AG08396 (cell line): ENCODE data around the gene USP13.
"Not testable (repeated sequence)": the region's sequence is repeated elsewhere in the genome, so short reads cannot be mapped to it uniquely, and the experiment has no call there.

ENCODE experiments used
- DNase-seq: peaks from one replicate; pipeline ENCODE4 v3.0.0; 2012; ENCODE audit warnings: low spot score, mixed read lengths

The USP13 gene

DNA sequence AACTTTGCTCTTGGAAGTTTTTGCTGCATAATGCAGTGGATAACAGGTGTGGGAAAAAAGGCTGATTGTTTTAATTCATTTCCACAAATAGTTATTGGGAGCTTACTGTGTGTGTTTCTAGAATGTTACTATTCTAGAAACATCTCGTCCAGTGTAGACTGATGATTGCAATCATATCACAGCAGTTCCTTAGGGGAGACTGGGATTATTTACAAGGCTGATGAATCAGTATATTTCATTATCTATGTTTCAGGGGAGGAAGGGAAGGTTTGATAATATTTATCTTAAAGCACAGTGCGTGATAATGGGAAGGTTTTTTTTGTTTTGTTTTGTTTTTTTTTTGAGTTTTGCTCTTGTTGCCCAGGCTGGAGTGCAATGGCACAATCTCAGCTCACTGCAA is 2.4 kb downstream of the USP13 start:
- DNase-seq, result no peak

DNA sequence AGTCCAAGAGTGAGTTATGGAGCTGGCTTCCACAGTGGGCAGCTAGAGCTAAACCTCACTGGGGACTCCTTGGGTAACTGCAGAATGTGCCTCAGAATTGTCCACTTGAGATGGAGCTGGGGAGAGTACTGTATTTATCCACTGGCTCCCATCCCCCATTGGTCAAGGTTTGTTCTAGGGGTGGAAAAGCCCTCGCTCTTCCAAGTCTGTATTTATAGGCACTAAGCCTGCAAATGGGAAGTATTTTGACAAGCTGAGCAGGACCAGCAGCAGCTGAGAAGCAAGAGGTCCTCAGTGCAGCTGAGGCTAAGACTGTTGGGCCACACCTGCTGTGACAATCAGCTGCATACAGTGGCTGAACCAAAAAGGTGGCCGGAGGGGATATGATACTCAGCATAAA is 5.8 kb downstream of the USP13 start:
- no peak for DNase-seq

DNA sequence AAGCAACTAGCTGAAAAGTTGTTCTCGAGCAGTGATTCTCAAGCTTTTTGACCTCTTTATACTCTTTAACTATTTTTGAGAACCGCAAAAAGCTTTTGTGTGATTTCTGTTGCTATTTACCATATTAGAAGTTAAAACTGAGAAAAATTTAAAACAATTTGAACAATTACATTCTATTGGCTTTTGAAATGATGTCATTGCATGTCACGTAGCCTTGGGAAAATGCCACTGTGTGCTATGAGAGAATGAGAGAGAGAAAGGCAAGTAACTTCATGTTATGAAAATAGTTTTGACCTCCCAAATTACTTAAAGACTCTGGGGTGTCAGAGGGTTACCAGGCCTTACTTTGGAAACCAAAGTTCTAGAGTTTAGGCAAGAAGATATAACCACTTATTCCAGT is 8.0 kb downstream of the USP13 start:
- no peak for DNase-seq

DNA sequence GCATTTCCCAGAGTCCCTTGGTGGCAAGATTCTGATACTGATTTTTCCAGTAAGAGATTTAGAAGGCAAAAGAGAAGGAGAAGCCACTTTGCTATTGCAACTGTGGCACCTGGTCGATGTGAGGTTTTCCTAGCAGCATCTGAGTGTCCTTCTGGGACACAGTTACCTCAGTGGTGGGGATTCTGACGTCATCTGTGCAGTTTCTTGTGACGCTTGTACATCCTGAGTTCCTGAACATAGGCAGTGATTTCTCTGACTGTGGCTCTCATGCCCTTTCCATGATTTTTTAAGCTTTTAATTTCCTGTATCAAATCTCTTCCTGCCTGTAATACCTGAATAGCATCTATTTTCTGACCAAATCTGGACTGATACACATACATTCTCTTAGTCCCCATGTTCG is 8.9 kb downstream of the USP13 start:
- DNase-seq, result no peak

DNA sequence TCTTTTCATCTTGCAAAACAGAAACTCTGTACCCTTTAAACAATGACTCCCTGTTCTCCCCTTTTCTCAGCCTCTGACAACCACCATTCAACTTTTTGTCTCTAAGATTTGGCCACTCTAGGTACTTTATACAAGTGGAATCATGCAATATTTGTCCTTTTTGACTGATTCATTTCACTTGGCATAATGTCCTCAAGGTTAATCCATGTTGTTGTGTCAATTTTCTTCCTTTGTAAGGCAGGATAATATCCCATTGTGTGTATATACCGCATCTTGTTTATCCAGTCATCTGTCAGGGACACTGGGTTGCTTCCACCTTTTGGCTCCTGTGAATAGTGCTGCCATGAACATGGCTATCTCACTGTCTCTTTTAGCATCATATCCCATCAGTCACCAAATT is 10.3 kb downstream of the USP13 start:
- DNase-seq, result no peak

DNA sequence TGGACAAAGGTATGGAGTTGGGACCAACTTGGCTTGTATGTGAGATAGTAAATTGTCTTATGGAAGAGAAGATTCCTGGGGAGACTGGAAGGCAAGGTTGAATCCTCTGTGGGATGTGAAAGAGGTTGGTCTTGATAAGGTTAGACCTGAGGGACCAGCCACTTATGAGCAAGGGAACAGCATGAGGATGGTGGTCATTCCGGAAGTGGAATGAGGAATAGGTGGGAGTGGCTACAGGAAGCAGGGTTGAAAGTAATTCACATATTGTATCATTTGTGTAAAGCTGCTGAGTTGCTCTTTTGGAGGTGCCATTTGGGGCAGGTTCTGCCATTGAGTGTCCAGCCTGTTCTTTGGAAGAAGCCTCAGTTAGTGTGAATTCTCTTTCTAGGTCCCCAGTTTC is 13.2 kb downstream of the USP13 start:
- DNase-seq, result no peak

DNA sequence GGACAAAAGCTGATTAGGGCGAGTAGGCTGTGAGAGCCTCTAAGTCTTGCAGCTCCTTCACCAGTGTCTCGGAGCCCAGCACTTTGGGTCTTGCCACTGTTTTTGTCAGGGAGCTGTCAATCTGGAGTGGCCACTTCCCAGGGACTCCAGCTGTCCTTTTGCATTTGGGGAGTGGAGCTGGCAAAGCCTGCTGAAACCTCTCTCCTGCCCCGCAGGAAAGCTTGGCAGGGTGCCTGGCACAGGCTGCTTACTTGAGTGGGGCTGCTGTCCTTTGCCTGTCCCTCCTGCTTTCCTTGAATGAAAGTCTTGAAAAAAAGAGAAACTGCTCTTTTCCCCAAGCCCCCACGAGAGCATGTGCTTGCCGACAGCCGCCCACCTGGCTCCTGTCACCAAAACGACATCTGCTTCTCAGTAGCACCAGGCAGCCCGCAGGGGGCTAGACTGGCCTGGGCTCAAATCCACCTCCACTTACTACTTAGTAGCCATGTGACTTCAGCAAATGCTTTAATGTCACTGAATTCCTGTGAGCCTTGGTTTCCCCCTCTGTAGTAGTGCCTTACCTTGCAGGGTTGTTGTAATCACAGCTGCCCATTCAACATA is 13.7 kb downstream of the USP13 start:
- peak; percentile 22 for DNase-seq

DNA sequence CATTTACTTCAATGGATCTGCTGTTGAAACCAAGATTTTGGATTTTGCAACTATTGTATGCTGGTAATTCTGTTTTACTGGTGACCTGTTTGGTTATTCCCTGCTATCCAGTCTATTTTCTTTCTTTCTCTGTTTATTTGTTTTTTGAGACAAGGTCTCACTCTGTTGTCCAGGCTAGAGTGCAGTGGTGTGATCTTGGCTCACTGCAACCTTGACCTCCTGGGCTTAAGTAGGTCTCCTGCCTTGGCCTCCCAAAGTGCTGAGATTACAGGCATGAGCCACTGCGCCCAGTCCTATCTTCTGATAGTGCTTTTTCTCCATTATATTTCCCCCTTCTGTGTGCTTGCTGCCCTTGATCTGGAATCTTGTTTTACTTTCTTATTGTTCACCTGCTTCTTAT is 15.6 kb downstream of the USP13 start:
- no peak for DNase-seq

DNA sequence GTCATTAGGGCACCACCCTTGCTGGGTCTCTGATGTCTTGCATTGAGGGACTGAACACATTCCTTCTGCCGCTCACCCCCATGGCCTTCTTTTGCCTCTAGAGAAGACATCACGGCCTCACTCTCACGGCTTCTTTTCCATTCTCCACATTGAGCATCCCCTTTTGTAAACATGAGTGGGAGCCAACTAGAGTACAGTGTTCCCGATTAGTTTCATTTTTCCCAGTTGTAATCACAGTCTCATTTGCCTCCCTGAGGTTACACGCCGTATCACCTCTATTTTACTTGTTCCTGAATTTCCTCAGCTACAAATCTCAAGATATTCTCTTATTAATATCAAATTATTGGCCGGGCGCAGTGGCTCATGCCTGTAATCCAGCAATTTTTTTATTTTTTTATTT is 17.5 kb downstream of the USP13 start:
- peak; percentile 23 for DNase-seq

DNA sequence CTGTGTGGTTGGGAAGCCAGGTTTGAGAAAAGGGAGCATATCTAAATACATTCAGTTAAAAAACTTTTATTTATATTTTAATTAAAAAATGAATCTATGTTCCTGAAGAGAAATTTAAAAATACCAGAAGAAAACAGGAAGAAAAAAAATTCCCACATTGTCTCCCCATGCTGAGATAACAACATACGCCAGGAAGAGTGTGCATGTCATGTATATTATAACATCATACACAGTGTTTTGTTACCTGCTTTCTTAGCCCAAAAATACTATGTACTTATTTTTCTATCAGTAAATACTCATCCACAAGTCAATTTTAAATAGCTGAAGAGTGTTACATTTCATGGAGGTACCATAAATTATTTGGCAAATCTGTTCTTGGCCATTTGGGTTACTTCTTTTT is 18.5 kb downstream of the USP13 start:
- no peak for DNase-seq

DNA sequence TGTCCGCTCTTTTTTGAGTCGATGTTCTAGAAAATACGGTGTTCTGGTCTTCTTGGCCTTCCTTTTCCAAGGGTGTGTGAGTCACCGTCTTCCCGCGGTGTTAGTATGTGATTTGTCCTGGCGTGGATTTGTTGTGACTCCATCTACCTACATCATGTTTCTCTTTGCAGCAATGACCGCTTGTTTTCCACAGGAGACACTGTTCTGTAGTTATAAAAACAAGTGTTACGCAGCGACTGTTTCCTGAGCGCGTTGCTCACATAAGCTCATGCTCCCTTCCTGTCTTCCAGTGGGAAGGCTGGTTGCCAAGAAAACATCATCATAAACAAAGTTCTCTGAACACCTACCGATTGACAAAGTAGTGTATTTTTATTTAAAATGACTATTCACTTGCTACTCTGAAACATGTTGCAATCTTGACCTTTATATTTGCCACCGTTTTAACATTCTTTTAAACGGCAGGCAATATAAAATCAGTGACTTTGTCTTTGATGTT is 19.0 kb downstream of the USP13 start:
- no peak for DNase-seq

DNA sequence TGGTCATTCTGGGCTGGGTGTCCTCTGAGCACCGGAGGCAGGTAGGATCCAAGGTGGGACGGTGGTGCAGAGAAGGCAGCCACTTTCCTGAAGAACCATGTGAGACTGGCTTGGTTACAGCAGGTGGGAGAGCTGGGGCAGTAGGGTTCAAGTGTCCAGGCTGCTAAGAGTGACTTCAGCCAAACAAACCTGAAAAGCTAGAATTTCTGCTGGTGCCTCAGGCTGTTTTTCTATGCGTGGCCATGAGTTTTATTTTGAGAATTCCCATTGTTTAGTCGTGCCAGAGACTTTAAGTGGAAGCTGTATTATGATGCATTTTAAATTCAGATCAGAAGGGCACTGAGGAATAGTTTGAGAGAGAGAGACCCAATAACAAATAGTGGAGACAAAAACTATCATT is 20.1 kb downstream of the USP13 start:
- no peak for DNase-seq

DNA sequence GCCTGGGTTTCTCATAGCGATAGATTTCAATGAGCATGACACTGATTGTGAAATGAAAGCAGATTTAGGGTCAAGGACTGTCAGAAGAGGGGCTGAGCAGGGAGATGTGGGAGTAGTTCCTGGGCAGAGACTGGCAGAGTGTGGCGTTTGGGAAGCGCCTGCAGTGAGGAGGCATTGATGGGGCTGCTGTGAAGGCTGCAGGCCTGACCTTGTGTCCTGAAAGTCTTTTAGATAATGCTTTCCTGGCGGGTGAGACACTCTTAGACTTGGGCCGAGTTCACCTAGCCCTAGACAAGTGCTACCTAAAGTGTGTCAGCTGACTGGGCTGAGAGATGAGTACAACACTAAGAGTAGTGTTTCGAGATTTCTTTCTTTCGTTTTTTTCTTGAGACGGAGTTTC is 20.7 kb downstream of the USP13 start:
- DNase-seq, result no peak

DNA sequence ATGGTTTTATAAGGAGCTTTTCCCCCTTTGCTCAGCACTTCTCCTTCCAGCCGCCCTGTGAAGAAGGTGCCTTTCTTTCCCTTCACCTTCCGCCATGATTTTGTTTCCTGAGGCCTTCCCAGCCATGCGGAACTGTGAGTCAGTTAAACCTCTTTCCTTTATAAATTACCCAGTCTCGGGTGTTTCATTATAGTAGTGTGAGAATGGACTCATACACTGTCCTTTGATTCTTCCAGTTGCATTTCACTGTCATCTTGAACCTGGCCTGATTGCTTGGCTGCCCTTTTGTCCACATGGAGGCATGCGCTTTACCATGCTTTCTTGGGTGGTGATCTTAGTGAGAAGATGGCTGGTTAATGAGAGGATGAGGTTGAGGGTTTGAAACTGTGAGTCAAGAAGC is 23.2 kb downstream of the USP13 start:
- no peak for DNase-seq

DNA sequence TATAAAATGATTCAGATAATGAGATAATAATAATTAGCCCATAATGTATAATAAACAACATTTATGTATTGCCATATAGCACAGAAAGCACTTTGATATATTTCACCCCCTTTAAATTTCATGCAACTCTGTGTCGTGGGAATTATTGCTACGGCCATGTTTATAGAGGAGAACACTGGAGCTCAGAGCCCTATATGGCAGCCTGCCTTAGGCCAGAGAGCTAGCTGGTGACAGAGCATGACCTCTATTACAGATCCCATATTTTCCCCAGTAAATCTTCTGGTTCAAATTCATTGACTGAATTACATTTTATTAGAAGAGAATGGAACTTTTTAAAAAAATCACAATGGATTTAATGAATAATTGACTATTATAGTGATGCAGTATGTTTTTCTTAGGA is 25.0 kb downstream of the USP13 start:
- DNase-seq, result no peak

DNA sequence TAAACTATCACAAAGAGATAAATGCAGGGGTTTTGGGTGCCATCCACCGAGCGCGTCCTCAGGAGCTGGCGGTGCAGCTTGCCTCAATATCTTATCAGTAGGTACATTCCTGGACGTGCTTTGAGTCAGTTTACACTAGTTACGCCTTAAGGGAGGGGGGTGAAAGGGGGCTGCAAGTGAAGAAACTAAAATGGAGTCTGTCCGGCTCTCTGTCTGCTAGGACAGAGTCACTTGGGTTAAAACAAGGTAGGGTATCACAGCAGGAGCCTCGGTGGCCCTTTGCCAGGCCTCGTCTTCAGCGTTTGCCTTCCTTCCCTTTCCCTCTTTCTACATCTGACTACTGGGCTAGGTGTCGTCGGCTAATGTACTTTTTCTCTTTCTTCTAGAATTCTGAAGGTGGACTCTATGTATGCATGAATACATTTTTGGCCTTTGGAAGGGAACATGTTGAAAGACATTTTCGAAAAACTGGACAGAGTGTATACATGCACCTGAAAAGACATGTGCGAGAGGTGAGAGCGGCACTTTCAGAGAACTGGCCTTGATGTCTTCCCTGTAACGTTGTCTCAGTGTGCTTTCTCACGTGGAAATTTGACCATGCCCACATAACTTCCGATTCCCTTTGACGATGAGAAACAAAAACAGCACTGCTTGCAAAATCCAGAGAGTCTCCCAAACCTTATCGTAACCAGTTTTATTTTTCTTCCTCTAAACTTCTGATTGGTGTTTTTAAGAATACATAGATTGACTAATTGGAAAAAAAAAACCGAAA is 28.8 kb downstream of the USP13 start:
- no peak for DNase-seq

DNA sequence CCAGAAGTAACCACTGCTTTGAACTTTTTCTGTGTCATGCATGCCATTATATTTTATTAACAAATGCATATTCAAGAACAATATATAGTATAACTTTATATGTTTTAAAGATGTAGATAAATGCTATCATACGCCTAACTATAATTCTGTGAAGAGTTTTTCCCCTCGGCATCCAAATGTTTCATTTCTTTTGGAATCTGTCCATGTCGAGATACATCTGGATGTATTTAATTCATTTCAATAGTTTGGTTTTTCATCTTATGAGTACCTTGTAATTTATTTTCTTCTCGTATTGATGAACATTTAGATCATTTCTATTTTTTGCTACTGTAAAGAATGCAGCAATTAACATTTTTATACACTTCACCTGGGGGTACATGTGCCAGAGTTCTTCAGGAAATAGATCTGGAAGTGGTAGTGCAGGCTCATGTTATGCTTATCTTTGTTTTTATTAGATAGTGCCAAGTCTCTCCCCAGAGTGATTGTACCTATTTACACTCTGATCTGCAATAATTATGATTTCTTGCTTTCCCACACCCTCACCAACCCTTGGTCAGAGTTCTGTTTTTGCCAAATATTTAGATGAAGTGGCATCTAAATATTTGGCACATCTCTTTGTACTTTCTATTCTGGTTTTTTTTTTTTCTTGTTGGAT is 29.7 kb downstream of the USP13 start:
- no peak for DNase-seq

DNA sequence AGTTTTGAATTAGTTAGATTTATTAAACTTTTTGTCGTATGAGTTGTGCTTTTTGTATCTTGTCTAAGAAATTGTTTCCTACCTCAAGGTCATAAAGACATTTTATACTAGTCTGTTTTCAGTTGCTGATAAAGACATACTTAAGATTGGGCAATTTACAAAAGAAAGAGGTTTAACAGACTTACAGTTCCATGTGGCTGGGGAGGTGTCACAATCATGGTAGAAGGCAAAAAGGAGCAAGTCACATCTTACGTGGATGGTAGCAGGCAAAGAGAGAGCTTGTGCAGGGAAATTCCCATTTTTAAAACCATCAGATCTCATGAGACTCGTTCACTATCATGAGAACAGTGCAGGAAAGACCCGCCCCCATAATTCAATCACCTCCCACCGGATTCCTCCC is 30.4 kb downstream of the USP13 start:
- DNase-seq, result not testable (repeated sequence)

DNA sequence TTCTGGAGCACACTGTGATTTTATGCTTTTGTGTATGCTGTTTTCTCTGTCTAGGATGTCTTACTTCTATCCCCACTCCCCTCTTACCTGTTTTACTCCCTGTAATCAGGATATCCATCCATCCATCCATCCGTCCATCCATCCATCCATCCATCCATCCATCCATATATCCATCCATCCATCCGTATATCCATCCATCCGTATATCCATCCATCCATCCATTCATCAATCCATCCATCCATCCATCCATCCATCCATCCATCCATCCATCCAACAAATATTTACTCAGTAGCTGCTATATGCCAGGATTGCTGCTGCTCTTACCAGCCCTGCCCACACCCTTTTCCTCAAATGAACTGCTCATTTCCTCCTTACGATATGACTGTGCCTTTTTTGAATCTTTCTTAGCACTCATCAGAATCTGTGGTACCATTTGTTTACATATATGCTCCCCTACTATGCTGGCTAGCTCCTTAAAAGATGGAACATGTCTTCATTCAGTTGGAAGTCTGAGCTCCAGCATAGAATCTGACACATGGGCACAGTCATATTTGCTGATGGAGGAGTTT is 35.2 kb downstream of the USP13 start:
- DNase-seq, result no peak

DNA sequence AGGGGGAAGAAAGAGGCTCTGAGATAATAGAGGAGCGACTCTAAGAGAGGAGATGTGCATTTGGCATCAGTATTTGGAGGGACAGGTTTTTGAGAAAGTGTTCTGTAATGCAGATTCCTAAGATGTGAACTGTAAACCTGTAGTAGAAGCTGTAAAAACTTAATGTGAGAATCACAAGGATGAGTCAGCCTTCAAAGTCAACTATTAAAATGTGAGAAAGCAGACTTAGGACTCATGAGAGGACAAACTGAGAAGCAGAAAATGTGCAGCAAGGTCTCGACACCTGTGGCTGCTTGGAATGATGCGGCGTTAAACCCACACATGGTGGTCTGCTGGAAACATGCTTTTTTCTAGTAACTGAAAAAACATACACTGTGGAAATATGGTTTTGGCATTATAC is 36.0 kb downstream of the USP13 start:
- DNase-seq, result peak; percentile 16

DNA sequence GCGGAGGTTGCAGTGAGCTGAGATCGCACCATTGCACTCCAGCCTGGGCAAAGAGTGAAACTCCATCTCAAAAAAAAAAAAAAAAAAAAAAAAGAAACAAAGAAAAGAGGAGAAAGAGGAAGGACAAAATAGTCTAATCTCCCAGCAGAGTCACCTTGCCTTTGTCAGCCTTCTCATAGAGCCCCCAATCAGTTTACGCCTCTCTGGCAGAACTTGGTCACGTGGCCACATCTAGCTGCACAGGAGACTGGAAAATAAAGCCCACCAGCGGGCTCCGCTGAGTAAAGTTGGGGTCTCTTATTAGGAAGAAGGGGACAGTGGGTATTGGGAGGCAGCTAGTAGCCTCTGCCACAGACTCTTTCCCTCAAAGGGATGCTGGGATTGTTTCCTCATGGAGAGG is 41.9 kb downstream of the USP13 start:
- no peak for DNase-seq

DNA sequence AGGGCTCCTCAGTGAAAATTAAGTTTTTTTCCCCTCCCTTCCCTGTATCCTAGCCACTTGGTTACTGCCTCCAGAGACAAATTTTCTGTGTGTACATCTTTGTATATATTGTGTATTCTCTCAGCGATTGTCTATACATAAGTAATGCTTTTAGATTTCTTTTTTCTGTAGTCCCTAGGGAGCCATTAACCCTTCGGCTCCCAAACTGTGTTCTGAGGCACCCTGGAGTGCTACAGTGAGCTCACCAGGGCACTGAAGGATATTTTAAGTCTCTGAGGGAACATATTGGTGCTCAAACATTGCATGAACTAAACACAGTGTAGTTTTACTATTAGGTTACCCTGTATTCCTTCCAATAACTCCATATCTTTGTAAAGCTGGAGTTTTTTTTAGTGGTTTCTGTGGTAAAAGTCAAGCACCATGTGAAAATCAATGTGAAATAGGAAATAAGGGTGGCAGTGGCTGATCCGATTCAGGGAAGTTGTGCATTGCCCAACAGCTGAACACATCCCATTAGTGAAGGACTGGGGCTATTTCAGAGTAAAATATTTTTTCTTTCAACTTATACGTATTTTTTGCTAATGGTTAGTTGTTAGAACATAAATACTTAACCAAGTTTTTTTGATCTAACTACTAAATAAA is 43.0 kb downstream of the USP13 start:
- no peak for DNase-seq
